HG02571 (cell line): ENCODE results near the gene SMYD3.

Experiments
- ATAC-seq: cut with Tn5 transposase; IDR thresholded peaks from one replicate; pipeline ENCODE4 v1.9.1; 2021; ENCODE audit warnings: mild to moderate bottlenecking, moderate library complexity; ENCODE audit not compliant: unreplicated experiment

The SMYD3 gene

GRCh38 chr1:245893025-245893424 is 614.1 kb downstream of the SMYD3 start:
- no peak for ATAC-seq

- ATAC-seq, result no peak
Measured at GRCh38 chr1:245888809-245889208, 618.3 kb downstream of the SMYD3 start.

GRCh38 chr1:245887829-245888228 is 619.2 kb downstream of the SMYD3 start:
- ATAC-seq, result no peak

GRCh38 chr1:245881767-245882391 is 625.2 kb downstream of the SMYD3 start:
- ATAC-seq, result no peak

- ATAC-seq, result no peak
Measured at GRCh38 chr1:245880754-245881403, 626.2 kb downstream of the SMYD3 start.

- ATAC-seq, result no peak
Measured at GRCh38 chr1:245879091-245879490, 628.0 kb downstream of the SMYD3 start.

- ATAC-seq, result no peak
Measured at GRCh38 chr1:245878585-245878984, 628.5 kb downstream of the SMYD3 start.

GRCh38 chr1:245877976-245878375 is 629.1 kb downstream of the SMYD3 start:
- no peak for ATAC-seq

GRCh38 chr1:245876586-245876985 is 630.5 kb downstream of the SMYD3 start:
- no peak for ATAC-seq

GRCh38 chr1:245875581-245876261 is 631.4 kb downstream of the SMYD3 start:
- no peak for ATAC-seq

GRCh38 chr1:245874942-245875580 is 632.0 kb downstream of the SMYD3 start:
- no peak for ATAC-seq

- no peak for ATAC-seq
Measured at GRCh38 chr1:245873883-245874671, 633.0 kb downstream of the SMYD3 start.

- ATAC-seq, result no peak
Measured at GRCh38 chr1:245873068-245873467, 634.0 kb downstream of the SMYD3 start.

GRCh38 chr1:245872475-245872874 is 634.6 kb downstream of the SMYD3 start:
- ATAC-seq, result no peak

GRCh38 chr1:245871915-245872314 is 635.2 kb downstream of the SMYD3 start:
- ATAC-seq, result no peak

GRCh38 chr1:245871191-245871590 is 635.9 kb downstream of the SMYD3 start:
- ATAC-seq, result no peak

- no peak for ATAC-seq
Measured at GRCh38 chr1:245870698-245871097, 636.4 kb downstream of the SMYD3 start.

- ATAC-seq, result no peak
Measured at GRCh38 chr1:245869847-245870246, 637.2 kb downstream of the SMYD3 start.

GRCh38 chr1:245867738-245868137 is 639.3 kb downstream of the SMYD3 start:
- ATAC-seq, result no peak

- ATAC-seq, result no peak
Measured at GRCh38 chr1:245864872-245865271, 642.2 kb downstream of the SMYD3 start.
